Measurements from ENCODE around the gene HSPB7.

The HSPB7 gene

GRCh38 chr1:16011936-16012589, 5.8 kb downstream of the HSPB7 start:
- ChIA-PET POLR2A (no interaction called here), CTCF (interaction anchor here (1.0 to 5.8 kb wide), 5 partner anchors 9 to 176 kb away, joined by 3 to 40 read pairs (median 4); no protein-coding TSS in a partner anchor)
- DNase-seq (ENCODE audit: extremely low spot score) = no peak
- no peak for TF ChIP-seq CTCF (IDR thresholded peaks at IDR 0.05; ENCODE audit: control extremely low read depth, extremely low read depth, low read depth, missing control alignments)

GRCh38 chr1:16010837-16011236, 7.0 kb downstream of the HSPB7 start:
- ChIA-PET POLR2A (no interaction called here), CTCF (interaction anchor here (0.9 to 5.8 kb wide), 13 partner anchors 10 to 219 kb away, joined by 3 to 40 read pairs (median 6); partner anchors contain the start of gene ZBTB17)
- no peak for DNase-seq (ENCODE audit: extremely low spot score)
- no peak for TF ChIP-seq CTCF (IDR thresholded peaks at IDR 0.05; ENCODE audit: control extremely low read depth, extremely low read depth, low read depth, missing control alignments)

GRCh38 chr1:16009678-16010077, 8.2 kb downstream of the HSPB7 start:
- ChIA-PET CTCF (interaction anchor here (0.6 to 5.8 kb wide), 21 partner anchors 9 to 218 kb away, joined by 3 to 40 read pairs (median 5); partner anchors contain the start of genes CLCNKB, HSPB7 and ZBTB17), POLR2A (no interaction called here)
- DNase-seq (ENCODE audit: extremely low spot score) = no peak
- no peak for TF ChIP-seq CTCF (IDR thresholded peaks at IDR 0.05; ENCODE audit: control extremely low read depth, extremely low read depth, low read depth, missing control alignments)

GRCh38 chr1:16009030-16009460, 8.8 kb downstream of the HSPB7 start:
- POLR2A ChIA-PET = no interaction called here
- peak; percentile 94 for TF ChIP-seq CTCF (IDR thresholded peaks at IDR 0.05; ENCODE audit: control extremely low read depth, extremely low read depth, low read depth, missing control alignments)
- peak; percentile 71 for DNase-seq (ENCODE audit: extremely low spot score)
- CTCF ChIA-PET = interaction anchor here (0.6 to 5.8 kb wide), 22 partner anchors 9 to 217 kb away, joined by 3 to 40 read pairs (median 6); partner anchors contain the start of genes CLCNKB, HSPB7 and ZBTB17

- CTCF ChIA-PET = interaction anchor here (0.9 to 5.8 kb wide), 22 partner anchors 9 to 216 kb away, joined by 3 to 40 read pairs (median 4); partner anchors contain the start of gene CLCNKA
- no peak for DNase-seq (ENCODE audit: extremely low spot score)
- TF ChIP-seq CTCF (IDR thresholded peaks at IDR 0.05; ENCODE audit: control extremely low read depth, extremely low read depth, low read depth, missing control alignments) = no peak
- POLR2A ChIA-PET = interaction anchor here (0.7 kb wide), 1 partner anchor 7 kb away, joined by 3 read pairs; no protein-coding TSS in a partner anchor
Observed at GRCh38 chr1:16007671-16008341, 10.0 kb downstream of the HSPB7 start.
